Erythroblast (primary cell): ENCODE results near the gene A3GALT2.

Source experiments
- GATA1 ChIP-seq: IDR thresholded peaks from 2 replicates; pipeline ENCODE4 v1.6.1; 2011; ENCODE audit warnings: low read depth, mild to moderate bottlenecking, control low read depth, low read length, moderate library complexity
- POLR2A ChIP-seq: IDR thresholded peaks from 2 replicates; pipeline ENCODE4 v1.6.1; 2011; ENCODE audit warnings: mild to moderate bottlenecking, low read length

- TF ChIP-seq POLR2A = no peak
- no peak for TF ChIP-seq GATA1
Observed at GRCh38 chr1:33320619-33321165, at the start of gene A3GALT2.
